PC-3 (cell line): ENCODE measurements around the gene C12orf54. TPM values are rescaled to one million over a fixed set of nuclear protein-coding genes. Genes with fewer than 3 reads are reported as not detected.

Experiments
- ATAC-seq: fragments of 200-7000 bp; cut with Tn5 transposase; 2 replicates; pipeline ENCODE4 v1.9.1; 2020; ENCODE audit warnings: mild to moderate bottlenecking, moderate library complexity
- BruUV-seq: library from RNA; stranded (reverse); fragments of 400-500 nt; replicated peaks from 2 replicates; lab custom pipeline; 2021; lab: Mats Ljungman, UMichigan
- CTCF ChIA-PET: fragments of 300-600 bp; sonication (Branson Sonifier 250); formaldehyde crosslinking; loops from one replicate; lab custom pipeline; 2022; ENCODE audit warnings: antibody characterized with exemption; lab: Charles Lee
- POLR2A ChIA-PET: fragments of 300-600 bp; sonication (Branson Sonifier 250); formaldehyde crosslinking; loops from one replicate; lab custom pipeline; 2022; ENCODE audit warnings: antibody characterized with exemption; ENCODE audit not compliant: unreplicated experiment; lab: Charles Lee
- DNase-seq: peaks from one replicate; pipeline ENCODE4 v3.0.0-alpha.2; 2015
- H2AFZ ChIP-seq: fragments of 300-600 bp; sonication (generic); 2 replicates; pipeline ENCODE4 v1.6.0; 2016; ENCODE audit warnings: antibody characterized with exemption, low read length
- H3F3A ChIP-seq: fragments of 300-600 bp; sonication (generic); one replicate; pipeline ENCODE4 v1.6.0; 2017; ENCODE audit warnings: antibody characterized with exemption, low read length, control low read depth, mild to moderate bottlenecking; ENCODE audit not compliant: unreplicated experiment
- H3K27ac ChIP-seq: fragments of 300-600 bp; sonication (generic); 2 replicates; pipeline ENCODE4 v1.5.1; 2016; ENCODE audit warnings: mild to moderate bottlenecking, low read length
- H3K27me3 ChIP-seq: fragments of 300-600 bp; sonication (generic); 2 replicates; pipeline ENCODE4 v1.6.1; 2016; ENCODE audit warnings: low read length, mixed read lengths
- H3K36me3 ChIP-seq: fragments of 300-600 bp; sonication (generic); 2 replicates; pipeline ENCODE4 v1.6.1; 2016; ENCODE audit warnings: low read depth, mixed run types, low read length, mixed read lengths
- H3K4me1 ChIP-seq: fragments of 300-600 bp; sonication (generic); 2 replicates; pipeline ENCODE4 v1.5.1; 2016; ENCODE audit warnings: low read length; ENCODE audit not compliant: insufficient read depth
- H3K4me2 ChIP-seq: fragments of 300-600 bp; sonication (generic); 2 replicates; pipeline ENCODE4 v1.6.0; 2016; ENCODE audit warnings: low read length
- H3K4me3 ChIP-seq: fragments of 300-600 bp; sonication (generic); 2 replicates; pipeline ENCODE4 v1.5.1; 2016; ENCODE audit warnings: mild to moderate bottlenecking, low read length, mixed read lengths
- H3K79me2 ChIP-seq: fragments of 300-600 bp; sonication (generic); 2 replicates; pipeline ENCODE4 v1.6.1; 2017; ENCODE audit warnings: low read length, mixed read lengths
- H3K9ac ChIP-seq: fragments of 300-600 bp; sonication (generic); 2 replicates; pipeline ENCODE4 v1.6.0; 2016; ENCODE audit warnings: mild to moderate bottlenecking, low read length
- H3K9me2 ChIP-seq: fragments of 300-600 bp; sonication (generic); replicated peaks from 2 replicates; pipeline ENCODE4 v1.6.1; 2016; ENCODE audit warnings: mixed run types, low read length, mixed read lengths
- H3K9me3 ChIP-seq: fragments of 300-600 bp; sonication (generic); 2 replicates; pipeline ENCODE4 v1.6.1; 2016; ENCODE audit warnings: low read length, mixed read lengths
- H4K20me1 ChIP-seq: fragments of 300-600 bp; sonication (generic); 2 replicates; pipeline ENCODE4 v1.6.1; 2016; ENCODE audit warnings: low read length, mixed read lengths
- EZH2 ChIP-seq: fragments of 300-600 bp; sonication (generic); IDR thresholded peaks from one replicate; pipeline ENCODE4 v1.6.1; 2017; ENCODE audit warnings: antibody characterized with exemption, mild to moderate bottlenecking, low read length; ENCODE audit not compliant: unreplicated experiment
- EZH2phosphoT487 ChIP-seq: fragments of 300-600 bp; sonication (generic); IDR thresholded peaks from 2 replicates; pipeline ENCODE4 v1.6.1; 2018; ENCODE audit warnings: mild to moderate bottlenecking, antibody characterized with exemption, low read length, borderline replicate concordance
- intact Hi-C: fragments of 100-400 bp; cut with micrococcal nuclease; formaldehyde crosslinking; loops from 2 replicates; pipeline ENCODE4 v1.9.0; 2023
- total RNA-seq: library from RNA; depleted of rRNA; stranded (reverse); fragments of >200 nt; gene quantifications from 2 replicates; pipeline ENCODE4 v1.2.3, GENCODE V29; 2014; rRNA removed
- TF ChIP-seq, protein P1 (sequence below): fragments of 300-600 bp; sonication (generic); conservative IDR thresholded peaks from 2 replicates; pipeline ENCODE4 v1.5.1; 2017; ENCODE audit warnings: antibody characterized with exemption, low read depth, mild to moderate bottlenecking, low read length

Gene C12orf54
- total RNA-seq, 1 experiment from 2014 or later = not detected

- Histone ChIP-seq H2AFZ (no peak overlapping the region), H4K20me1 (no peaks in the 10 kb centered on the region), H3K9me3 (no peaks in the 10 kb centered on the region), H3K4me3 (no peak overlapping the region), H3K9me2 (no peaks in the 10 kb centered on the region), H3K79me2 (no peaks in the 10 kb centered on the region), H3K4me2 (no peak overlapping the region), H3K36me3 (no peaks in the 10 kb centered on the region), H3K9ac (no peak overlapping the region), H3K27ac (no peak overlapping the region), H3K27me3 (peaks cover 22% of the 10 kb centered on the region), H3K4me1 (peaks cover 6% of the 10 kb centered on the region), H3F3A (no peaks in the 10 kb centered on the region)
- CTCF ChIA-PET = interaction anchor here (4.8 kb wide), 1 partner anchor 76 kb away, joined by 60 read pairs; no protein-coding TSS in a partner anchor
- intact Hi-C loops = loop anchor here (1.0 to 5.0 kb wide), 2 partner anchors 76 to 255 kb away; no protein-coding TSS in a partner anchor
- no TSS peak for BruUV-seq
- DNase-seq (peak; percentile 63), ATAC-seq (peak; percentile 86)
- POLR2A ChIA-PET = no interaction called here
- no peak for TF ChIP-seq EZH2
- TF ChIP-seq, protein P1, sequence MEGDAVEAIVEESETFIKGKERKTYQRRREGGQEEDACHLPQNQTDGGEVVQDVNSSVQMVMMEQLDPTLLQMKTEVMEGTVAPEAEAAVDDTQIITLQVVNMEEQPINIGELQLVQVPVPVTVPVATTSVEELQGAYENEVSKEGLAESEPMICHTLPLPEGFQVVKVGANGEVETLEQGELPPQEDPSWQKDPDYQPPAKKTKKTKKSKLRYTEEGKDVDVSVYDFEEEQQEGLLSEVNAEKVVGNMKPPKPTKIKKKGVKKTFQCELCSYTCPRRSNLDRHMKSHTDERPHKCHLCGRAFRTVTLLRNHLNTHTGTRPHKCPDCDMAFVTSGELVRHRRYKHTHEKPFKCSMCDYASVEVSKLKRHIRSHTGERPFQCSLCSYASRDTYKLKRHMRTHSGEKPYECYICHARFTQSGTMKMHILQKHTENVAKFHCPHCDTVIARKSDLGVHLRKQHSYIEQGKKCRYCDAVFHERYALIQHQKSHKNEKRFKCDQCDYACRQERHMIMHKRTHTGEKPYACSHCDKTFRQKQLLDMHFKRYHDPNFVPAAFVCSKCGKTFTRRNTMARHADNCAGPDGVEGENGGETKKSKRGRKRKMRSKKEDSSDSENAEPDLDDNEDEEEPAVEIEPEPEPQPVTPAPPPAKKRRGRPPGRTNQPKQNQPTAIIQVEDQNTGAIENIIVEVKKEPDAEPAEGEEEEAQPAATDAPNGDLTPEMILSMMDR = peak; percentile 90
Measured at GRCh38 chr12:48542300-48542928, 60.1 kb downstream of the C12orf54 start.

DNA sequence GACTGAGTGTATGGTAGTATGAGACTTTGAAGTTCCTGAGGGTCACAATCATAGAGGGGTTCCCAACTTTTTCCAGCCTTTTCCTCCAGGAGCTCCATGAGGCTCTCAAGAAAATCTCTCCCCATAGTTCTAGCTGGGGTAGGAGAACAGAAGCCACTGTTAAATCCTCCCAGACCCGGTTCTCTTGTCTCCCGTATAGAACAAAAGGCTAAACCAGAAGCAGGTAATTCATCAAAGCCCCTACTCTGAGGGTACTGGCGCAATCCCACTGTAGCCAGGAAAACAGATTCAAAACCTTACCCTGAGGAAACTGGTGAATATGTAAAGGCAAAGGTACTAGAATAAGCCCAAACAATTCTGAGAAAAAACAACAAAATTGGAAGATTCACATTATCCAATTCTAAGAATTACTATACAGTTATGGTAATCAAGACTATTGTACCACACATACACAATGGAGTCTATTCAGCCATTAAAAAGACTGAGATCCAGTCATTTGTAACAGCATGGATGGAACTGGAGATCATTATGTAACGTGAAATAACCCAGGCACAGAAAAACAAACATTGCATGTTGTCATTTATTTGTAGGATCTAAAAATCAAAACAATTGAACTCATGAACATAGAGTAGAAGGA is 63.7 kb downstream of the C12orf54 start:
- H3K27me3 ChIP-seq = peaks cover 22% of the 10 kb centered on the region
- POLR2A ChIA-PET = no interaction called here
- no peaks in the 10 kb centered on the region for H3K9me3 ChIP-seq
- no peaks in the 10 kb centered on the region for H3K9me2 ChIP-seq
- DNase-seq (no peak), ATAC-seq (no peak)
- no peak overlapping the region for H3K27ac ChIP-seq
- TF ChIP-seq EZH2phosphoT487 = no peak
- TF ChIP-seq, protein P1 = no peak
- no peak for TF ChIP-seq EZH2
- H3K4me3 ChIP-seq = no peak overlapping the region
- intact Hi-C loops = no loop called here
- H3K4me1 ChIP-seq = no peaks in the 10 kb centered on the region
- no peaks in the 10 kb centered on the region for H3F3A ChIP-seq
- H3K79me2 ChIP-seq = no peaks in the 10 kb centered on the region
- no peaks in the 10 kb centered on the region for H3K36me3 ChIP-seq
- no peak overlapping the region for H3K9ac ChIP-seq
- no peaks in the 10 kb centered on the region for H4K20me1 ChIP-seq
- H3K4me2 ChIP-seq = no peak overlapping the region
- no peak overlapping the region for H2AFZ ChIP-seq
- CTCF ChIA-PET = interaction anchor here (4.8 kb wide), 1 partner anchor 73 kb away, joined by 60 read pairs; no protein-coding TSS in a partner anchor
- BruUV-seq = no TSS peak

Other genes with a start within 250 kb of the C12orf54 start
- 10.9 and 12.6 TPM in 2 replicates for gene ZNF641, start 131.6 kb upstream of the C12orf54 start, total RNA-seq
- gene ANP32D, start 9.9 kb upstream of the C12orf54 start, total RNA-seq = not detected in 2 replicates
- gene OR8S1, start 43.1 kb downstream of the C12orf54 start, total RNA-seq = not detected in 2 replicates
- not detected in 2 replicates for gene LALBA, start 87.5 kb downstream of the C12orf54 start, total RNA-seq
- 33.3 and 33.4 TPM in 2 replicates for gene KANSL2, start 199.7 kb downstream of the C12orf54 start, total RNA-seq
- gene CCNT1, start 234.2 kb downstream of the C12orf54 start, total RNA-seq = 15.1 and 20.7 TPM in 2 replicates